AG20443 (cell line): Measurements from ENCODE around the gene MTMR12.

ENCODE experiments used
- DNase-seq: peaks from one replicate; pipeline ENCODE4 v3.0.0; 2012; ENCODE audit warnings: low spot score, mixed read lengths

The MTMR12 gene

DNA sequence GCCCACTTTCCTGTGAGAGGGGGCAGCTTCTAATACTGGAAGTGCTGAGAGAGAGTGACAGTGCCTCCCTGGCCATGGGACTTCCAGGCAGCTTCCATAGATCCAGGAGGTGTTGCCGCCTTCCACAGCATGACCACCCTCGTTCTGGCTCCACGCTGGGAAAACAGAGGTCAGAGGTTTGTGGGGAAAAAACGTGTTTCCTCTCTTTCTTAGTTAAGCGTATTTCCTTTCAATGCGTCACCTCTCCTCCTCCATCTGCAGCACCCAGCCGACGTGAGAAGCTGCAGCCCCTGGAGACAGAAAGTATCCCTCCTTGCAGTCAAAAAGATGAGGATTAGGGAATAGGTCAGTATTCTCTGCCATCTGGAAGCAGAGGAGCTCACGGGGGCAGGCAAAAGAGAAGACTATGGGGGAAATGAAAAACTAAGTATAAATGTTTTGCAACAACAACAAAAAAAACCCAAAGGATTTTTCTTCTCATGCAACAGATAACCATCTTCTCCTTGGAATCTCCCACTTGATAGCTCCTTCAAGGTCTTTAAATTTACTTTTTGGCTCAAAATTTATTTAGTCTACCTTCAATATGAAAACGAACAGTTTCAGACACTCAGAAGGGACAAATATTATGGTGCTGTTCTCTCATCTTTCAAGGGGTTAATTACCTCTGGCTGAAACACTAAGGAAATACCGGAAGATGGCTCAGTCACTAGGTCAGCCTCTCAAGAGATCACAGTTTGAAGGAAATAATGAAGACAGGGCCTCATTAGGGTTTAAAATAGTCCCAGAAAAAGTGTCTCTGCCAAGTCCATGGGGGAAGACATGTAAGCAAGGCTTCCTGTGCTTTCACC lies 38.0 kb downstream of the MTMR12 start:
- DNase-seq, result no peak

DNA sequence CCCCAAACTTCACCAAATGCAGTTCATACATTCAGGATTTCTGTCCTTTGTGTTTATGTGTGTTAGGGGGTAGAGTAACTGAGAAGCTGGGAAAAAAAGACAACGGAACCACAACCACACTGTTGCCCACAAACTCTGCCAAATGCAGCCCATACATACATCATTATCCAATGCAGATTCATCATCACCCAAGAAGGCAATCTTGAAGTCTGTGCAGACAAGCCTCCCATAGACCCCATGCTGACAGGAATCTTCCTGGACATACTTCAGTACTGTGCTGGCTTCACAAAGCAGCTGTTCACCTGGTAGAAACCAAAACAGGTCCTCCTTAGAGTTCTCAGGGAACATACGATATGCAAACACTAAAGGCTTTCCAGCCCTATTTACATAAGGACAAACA lies 38.9 kb downstream of the MTMR12 start:
- DNase-seq, result no peak

DNA sequence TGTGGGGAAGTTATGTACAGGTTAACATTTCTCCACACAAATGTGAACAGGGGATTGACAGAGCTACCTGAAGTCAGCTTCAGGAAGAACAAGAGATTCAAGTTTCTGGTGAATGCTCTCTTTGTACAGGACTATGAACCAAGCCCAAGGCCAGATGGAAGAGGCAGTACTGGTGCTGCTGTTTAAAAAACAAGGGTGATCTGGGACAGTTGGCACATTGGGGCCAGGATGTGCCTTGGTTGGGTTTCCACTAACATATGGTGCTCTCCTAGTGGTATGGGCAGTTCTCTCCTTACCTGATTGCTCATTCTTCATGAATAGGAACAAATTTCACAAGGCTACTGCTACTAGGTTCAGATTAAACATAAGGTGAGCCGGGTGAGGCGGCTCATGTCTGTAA lies 40.0 kb downstream of the MTMR12 start:
- DNase-seq, result no peak

DNA sequence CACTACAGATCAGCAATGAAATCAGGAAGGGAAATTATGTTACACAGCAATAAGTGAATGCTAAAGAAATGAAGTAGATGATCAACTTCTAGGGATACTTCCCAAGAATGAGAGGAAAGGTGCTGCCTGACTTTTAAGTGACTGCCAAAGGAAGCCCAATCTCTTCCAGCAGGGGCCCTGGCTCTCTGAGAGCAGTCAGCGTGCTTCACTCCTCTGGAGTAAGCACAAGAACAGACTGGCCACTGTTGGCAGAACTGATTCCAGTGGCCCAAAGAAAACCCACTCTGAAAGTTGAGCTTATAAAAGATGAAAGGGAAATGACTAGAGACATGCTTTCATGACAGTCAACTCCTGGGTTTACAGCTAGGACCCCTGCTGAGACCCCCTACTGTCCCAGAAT lies 41.8 kb downstream of the MTMR12 start:
- DNase-seq, result no peak

DNA sequence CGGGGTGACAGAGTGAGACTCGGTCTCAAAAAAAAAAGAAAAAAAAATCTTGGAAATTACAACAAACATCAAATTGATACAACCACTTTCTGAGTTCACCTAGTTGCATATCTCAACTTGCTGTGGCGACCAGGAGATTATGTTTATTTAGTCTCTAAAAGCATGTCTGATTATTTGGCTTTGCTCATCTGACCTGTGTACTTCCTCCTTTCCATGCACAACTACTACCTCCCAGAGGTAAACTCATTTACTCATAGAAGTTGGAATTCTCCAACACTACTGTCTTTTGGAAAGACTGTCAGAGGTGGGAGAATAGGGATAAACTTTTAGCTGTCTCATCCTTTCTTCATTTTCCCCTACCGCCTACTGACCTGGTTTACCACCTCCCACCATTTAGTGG lies 42.6 kb downstream of the MTMR12 start:
- no peak for DNase-seq

DNA sequence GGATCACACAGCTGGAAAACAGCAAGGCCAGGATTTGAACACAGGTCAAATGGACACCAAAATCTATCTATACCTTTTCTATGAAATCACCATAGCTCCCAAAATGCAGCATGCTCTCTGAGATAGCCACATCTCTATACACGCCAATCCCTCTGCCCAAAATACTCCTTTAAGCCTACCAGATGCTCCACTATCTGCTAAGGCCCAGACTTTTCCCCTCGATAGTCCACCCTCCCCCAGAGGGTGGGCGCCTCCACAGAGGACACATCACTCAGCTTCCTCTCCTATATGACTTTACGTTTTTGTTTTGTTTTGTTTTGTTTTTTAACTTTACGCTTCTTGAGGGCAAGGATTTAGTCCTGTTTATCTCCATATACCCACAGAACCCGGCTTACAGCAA lies 46.8 kb downstream of the MTMR12 start:
- DNase-seq, result no peak

DNA sequence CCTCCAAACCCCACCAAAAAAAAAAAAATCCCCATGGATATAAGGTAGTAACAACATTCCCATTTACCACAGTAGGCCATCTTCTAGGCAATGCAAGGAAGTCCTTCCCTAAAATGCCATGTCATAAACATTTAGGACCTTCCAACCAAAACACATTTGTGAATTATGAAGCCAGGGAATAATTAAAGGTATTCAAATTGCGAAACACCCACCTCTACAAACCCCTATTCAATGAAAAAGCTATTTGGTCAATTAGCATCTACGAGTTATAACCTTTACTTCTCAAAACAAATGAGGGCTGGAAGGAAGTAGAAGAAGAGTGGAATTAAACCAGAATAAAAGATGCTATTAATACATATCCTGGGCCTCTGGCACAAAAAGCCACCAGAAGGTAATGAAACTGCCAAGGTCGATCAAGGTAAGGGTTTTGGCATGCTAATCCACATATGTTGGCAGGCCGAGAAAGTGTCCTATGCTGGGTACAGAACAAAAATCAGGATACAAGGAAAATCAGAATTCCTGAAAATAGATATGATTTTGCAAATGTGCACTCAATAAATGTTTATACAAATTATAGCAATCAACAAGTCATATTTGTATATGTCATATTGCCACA lies 47.7 kb downstream of the MTMR12 start:
- DNase-seq, result no peak

DNA sequence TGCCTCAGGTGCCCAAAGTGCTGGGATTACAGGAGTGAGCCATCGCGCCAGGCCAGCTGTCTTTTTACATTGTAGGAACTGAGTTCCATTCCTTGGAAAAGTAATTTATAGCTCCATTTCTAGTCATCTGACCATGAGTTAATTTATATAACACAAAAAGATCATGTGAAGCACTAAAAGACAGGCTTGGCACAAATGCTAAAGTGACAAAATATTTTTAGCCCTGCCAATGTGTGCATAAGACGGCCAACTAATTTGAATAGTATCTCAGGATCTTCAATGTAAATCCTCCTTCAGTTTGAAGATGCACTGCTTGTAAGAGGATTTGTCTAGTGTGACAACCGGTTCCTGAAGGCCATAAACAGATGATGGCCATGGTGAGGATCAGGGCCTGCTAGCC lies 49.1 kb downstream of the MTMR12 start:
- DNase-seq, result no peak

DNA sequence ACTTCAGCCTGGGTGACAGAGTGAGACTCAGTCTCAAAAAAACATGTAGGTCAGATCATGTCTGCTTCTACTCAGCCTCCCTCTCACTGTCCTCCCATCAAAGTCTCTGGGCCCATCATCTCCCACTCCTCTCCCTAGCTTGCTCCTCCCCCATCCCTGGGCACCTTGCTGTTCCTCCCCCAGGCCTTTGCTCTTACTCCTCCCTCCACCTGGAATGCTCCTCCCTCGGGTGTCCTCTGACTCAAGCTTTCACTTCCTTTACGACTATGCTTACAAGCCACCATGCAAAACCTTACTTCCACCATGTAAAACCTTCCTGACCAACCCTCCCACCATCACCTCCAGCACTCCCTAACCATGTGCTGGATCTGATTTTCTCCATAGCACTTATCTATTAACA lies 51.5 kb downstream of the MTMR12 start:
- DNase-seq, result no peak

DNA sequence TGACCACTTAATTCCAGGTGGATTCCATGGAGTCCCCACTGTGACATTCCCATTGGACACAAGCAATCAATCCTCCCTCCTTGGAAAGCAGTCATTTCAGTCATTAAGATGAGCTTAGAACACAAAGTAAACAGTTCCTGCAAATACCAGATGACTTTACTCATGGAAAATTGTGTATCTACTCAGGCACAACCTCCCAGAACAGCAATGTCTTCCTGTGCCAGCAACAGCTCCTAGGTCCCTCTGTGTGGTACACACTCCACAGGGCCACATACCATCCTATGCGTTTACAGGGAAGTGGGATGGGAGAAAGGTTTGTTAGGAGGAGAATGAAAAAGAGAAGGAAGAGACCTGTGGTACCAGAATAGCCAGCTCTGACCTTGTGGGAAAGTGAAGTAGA lies 53.7 kb downstream of the MTMR12 start:
- DNase-seq, result no peak

DNA sequence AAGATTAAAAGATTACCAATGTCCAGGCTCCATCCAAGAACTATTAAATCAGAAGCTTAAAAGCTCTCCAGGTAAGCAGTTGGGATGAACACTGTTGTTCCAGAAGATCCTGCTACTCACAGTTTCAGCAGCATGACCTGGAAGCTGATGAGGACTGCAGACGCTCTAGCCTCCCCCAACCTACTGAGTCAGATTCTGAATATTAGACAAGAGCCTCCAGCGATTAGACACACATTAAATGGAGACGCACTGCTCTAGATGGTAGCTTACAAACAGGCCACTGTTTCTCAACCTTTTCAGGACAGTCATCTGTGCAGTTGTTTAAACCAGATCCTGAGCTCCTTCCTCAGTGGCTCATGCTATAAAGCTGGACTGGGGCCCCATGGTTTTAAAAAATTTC lies 54.3 kb downstream of the MTMR12 start:
- no peak for DNase-seq

DNA sequence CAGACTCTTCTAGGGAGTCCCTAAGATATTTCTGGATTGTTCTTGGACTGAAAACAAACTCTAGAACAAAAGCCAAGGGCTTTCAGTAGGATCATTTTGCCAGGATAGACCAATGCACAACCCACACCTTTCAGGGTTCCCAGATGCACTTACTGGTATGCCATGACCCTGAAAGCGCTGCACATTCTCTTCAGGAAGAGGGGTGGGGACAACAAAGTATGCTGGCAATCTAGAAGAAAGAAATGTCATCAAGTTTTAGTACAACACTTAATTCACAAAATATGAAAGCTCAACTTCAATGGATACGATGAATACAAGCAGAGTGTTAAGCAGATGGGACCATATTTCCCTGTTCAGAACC lies 57.2 kb downstream of the MTMR12 start:
- DNase-seq, result no peak

DNA sequence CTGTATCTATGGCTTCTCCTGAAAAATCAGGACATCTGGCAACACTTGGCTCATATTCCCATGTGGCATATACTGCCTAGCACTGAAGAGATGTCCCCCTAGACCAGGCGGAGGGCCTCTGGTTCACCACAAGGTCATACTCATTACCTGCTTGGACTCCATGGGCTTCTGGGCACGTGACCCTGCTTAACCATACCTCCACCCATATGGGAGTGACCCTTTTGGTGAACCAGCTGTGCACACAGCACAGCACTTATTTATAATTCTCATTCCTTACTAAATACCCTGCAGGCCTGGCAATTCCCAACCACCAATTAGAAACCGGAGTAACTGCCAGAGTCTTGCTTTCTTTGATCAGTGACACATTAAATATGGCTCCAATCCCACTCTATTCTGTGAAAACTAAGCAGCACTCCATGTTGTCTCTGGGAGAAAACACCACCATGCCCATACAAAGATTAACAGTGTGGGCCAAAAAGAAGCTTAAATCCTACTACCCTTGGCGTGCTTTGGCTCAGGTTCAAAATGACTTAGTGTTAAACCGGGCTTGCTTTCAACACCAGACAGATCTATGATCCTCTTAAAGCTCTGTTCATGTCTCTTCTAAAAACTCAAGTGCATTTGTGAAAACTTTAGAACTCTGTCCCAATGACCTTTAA lies 57.7 kb downstream of the MTMR12 start:
- peak; percentile 38 for DNase-seq

DNA sequence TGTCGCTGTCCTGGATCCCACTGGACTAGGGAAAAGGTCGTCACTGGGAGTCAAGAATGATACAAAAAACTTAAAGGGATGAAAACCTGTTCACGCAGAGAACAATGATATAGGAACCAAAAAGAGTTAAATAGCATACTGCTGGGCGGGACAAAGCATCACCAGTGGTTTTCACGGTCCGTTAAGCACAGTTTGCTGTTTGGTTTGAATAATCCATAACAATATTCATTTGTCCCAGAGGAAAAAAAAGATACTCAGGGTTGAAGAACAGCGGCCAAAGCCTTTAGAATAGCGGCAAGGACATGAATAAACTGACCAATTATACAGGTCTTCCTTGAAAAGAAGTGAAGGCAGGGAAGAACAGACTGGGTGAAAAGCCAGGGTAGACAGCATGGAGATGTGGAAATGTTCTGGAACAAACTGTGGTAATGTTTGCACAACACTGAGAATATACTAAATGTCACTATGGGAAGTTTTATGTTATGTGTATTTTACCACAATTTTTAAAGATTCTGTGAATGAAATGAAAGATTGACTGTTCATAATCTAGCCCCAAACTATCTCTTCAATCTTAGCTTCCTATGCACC lies 60.8 kb downstream of the MTMR12 start:
- no peak for DNase-seq

DNA sequence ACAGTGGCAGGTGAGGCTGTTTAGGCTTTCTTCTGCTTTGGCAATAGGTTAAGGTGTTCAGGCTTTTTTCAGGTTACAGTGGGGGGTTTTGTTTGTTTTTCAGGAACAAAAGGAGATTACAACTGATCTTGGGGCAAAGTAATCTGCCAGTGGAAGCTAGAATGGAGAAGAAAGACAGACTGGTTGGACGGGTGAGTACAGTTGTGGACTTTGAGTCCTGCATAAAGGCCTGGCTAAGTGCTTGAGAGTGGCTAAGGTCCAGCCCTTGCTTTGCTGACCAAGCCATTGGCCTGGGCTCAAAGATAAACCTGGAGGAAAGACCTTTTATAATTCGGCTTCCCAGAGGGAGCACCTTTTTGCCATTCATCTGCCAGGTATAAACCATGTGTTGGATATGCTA lies 63.1 kb downstream of the MTMR12 start:
- no peak for DNase-seq

DNA sequence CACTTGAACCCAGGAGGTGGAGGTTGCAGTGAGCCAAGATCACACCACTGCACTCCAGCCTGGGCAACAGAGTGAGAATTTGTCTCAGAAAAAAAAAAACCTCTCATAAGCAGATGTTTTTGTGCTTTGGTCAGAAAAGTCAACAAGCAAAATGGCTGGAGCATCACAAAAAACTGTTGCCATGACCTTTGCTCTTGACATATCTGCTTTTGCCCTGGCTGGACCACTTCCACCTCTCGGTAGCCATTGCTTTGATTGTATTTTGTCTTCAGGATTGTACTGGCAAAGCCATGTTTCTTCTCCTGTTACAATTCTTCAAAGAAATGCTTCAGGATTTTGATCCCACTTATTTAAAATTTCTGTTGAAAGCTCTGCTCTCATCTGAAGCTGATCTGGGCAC lies 67.0 kb downstream of the MTMR12 start:
- no peak for DNase-seq

DNA sequence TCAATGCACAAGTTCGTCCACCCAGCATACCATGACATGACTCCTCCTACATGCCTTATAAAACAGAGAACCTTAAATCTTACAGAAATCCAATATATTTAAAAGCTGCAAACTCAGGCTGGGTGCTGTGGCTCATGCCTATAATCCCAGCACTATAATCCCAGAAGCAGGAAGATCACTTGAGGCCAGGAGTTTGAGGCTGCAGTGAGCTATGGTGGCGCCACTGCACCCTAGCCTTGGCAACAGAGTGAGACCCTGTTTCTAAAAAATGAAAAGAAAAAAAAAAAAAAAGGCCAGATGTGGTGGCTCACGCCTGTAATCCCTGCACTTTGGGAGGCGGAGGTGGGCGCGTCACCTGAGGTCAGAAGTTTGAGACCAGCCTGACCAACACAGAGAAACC lies 68.7 kb downstream of the MTMR12 start:
- no peak for DNase-seq

DNA sequence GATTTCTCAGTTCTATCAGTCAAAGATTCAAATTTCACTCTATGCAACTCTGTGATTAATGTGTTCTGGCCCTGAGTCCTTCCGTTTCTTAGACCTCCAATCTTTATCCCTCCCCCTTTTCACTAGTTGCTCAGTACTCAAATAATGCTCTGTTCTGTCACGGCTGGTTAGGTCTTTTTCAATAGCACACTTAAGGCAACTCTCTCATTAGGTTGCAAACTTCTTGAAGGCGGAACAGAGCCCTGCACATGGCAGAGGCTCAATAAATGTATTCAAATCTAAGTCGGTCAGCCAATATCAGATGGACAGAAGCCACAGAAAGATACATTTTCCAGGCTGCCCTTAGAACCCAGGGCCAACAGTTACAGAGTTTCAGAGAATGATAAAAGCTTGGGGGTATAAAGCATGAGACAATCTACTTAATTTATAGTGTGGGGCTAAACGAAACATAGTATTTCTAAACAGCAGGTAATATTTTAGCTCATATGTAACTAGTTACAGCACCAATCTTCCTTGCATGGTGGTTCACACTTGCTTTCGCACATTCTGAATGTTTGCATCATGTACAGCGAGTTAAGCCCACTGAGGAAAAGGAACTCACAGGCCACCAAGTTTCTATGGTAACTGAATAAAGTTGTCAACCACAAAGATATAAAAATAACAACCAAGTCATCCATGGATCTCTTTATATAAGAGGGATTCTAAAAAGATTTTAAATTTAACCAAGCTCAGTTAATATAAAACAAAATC lies 71.5 kb downstream of the MTMR12 start:
- no peak for DNase-seq

DNA sequence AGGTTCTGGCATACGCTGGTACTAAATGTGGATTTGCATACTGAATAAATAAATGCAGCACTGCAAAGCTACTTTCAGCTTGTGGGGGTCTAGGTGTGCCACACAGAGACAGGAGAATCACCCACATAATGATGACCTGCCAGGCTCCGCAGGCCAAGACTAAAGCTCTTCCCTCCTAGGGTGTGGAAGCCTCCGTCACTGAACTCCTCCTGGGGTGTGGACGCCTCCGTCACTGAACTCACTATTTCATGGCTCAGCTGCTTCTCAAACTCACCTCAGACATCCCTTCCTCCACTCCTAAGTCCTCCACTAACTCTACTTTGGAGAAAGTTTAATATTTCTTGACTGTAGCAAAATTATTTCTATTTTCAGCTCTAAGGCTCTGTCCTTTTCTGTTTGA lies 73.4 kb downstream of the MTMR12 start:
- no peak for DNase-seq

DNA sequence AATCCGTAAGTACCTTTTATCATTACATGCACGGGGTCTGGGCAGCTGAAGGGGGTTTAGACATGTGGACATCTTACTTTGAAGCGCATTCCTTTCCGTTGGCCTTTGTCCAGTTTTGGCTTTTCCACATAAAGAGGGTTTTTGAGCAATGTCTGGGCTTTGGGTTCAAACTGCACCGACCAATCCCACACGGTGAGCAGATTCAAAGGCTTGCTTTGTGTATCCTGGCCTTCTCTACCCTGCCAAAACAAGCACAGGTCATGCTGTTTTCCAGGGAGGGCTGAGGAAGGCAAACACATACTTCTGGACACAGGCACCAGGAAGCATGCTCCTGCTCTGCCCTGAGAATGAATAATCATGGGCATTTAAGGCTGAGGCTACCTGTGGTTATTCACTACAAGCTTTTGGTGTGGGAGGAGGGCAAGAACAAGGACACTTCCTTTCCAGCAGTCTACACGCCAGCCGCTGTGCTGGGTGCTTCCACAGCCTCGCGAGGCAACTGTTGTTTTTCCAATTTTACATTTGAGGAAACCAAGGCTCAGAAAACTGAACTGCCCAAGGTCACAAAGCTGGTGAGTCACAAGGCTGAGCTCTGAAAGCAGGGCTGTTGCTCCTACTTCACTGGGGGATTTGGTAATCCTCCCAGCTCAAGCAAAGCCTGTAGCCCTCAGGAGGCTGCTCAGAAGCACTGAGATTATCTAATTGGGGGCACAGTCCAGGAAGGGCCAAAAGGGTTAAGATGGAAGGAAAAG lies 78.9 kb downstream of the MTMR12 start:
- DNase-seq, result peak; percentile 57

DNA sequence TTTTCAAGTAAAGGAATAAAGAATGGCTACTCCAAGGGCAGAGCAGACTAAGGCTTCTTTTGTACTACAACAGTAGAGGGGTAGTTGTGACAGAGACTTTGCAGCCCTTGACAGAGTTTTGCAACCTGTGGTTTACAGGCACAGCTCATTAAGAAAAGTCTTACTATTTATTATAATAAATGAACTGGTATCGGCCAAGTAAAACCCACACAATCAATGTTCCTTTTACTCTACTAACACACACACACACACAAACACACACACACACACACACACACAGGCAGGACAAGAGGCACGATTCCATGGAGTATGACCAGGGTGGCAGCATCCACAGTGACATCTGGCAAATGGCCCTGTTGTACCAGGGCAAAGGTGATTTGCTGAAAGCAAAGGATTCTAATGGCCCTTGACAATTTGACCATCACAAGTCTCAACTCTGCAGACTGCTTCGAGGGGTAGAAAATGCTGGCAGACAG lies 79.5 kb downstream of the MTMR12 start:
- DNase-seq, result no peak
